ENCODE measurements around the gene CCL3.

CCL3 gene

GRCh38 chr17:36069136-36069535 lies 20.8 kb downstream of the CCL3 start:
- TF ChIP-seq TAF1 (IDR thresholded peaks at IDR 0.05; ENCODE audit: low read depth), result no peak
- TF ChIP-seq CREB1 (IDR thresholded peaks at IDR 0.05; ENCODE audit: low read depth), result no peak
- TF ChIP-seq TCF12 (IDR thresholded peaks at IDR 0.05; ENCODE audit: low read depth), result no peak
- no peak for TF ChIP-seq ZBTB7A (IDR thresholded peaks at IDR 0.05; ENCODE audit: low read depth)
- TF ChIP-seq FOXM1 (IDR thresholded peaks at IDR 0.05; ENCODE audit: borderline replicate concordance, low read depth), result no peak
- no peak for TF ChIP-seq TEAD4 (IDR thresholded peaks at IDR 0.05)
- TF ChIP-seq EGR1 (IDR thresholded peaks at IDR 0.05), result no peak

GRCh38 chr17:36068524-36068923 lies 21.4 kb downstream of the CCL3 start:
- no peak for TF ChIP-seq FOXM1 (IDR thresholded peaks at IDR 0.05; ENCODE audit: borderline replicate concordance, low read depth)

- TF ChIP-seq CEBPB (IDR thresholded peaks at IDR 0.05), result no peak
- TF ChIP-seq MAX (IDR thresholded peaks at IDR 0.05), result no peak
- TF ChIP-seq TCF12 (IDR thresholded peaks at IDR 0.05; ENCODE audit: low read depth), result no peak
- TF ChIP-seq FOXM1 (IDR thresholded peaks at IDR 0.05; ENCODE audit: borderline replicate concordance, low read depth), result no peak
- no peak for TF ChIP-seq ZBTB7A (IDR thresholded peaks at IDR 0.05; ENCODE audit: low read depth)
- TF ChIP-seq NFIC (IDR thresholded peaks at IDR 0.05), result no peak
- no peak for TF ChIP-seq EGR1 (IDR thresholded peaks at IDR 0.05)
- TF ChIP-seq, protein P1, sequence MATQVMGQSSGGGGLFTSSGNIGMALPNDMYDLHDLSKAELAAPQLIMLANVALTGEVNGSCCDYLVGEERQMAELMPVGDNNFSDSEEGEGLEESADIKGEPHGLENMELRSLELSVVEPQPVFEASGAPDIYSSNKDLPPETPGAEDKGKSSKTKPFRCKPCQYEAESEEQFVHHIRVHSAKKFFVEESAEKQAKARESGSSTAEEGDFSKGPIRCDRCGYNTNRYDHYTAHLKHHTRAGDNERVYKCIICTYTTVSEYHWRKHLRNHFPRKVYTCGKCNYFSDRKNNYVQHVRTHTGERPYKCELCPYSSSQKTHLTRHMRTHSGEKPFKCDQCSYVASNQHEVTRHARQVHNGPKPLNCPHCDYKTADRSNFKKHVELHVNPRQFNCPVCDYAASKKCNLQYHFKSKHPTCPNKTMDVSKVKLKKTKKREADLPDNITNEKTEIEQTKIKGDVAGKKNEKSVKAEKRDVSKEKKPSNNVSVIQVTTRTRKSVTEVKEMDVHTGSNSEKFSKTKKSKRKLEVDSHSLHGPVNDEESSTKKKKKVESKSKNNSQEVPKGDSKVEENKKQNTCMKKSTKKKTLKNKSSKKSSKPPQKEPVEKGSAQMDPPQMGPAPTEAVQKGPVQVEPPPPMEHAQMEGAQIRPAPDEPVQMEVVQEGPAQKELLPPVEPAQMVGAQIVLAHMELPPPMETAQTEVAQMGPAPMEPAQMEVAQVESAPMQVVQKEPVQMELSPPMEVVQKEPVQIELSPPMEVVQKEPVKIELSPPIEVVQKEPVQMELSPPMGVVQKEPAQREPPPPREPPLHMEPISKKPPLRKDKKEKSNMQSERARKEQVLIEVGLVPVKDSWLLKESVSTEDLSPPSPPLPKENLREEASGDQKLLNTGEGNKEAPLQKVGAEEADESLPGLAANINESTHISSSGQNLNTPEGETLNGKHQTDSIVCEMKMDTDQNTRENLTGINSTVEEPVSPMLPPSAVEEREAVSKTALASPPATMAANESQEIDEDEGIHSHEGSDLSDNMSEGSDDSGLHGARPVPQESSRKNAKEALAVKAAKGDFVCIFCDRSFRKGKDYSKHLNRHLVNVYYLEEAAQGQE (IDR thresholded peaks at IDR 0.05; ENCODE audit: low read depth), result no peak
- no peak for TF ChIP-seq CREB1 (IDR thresholded peaks at IDR 0.05; ENCODE audit: low read depth)
- TF ChIP-seq YY1 (IDR thresholded peaks at IDR 0.05; ENCODE audit: low read depth), result no peak
Observed at GRCh38 chr17:36066365-36066985, 23.5 kb downstream of the CCL3 start.

DNA sequence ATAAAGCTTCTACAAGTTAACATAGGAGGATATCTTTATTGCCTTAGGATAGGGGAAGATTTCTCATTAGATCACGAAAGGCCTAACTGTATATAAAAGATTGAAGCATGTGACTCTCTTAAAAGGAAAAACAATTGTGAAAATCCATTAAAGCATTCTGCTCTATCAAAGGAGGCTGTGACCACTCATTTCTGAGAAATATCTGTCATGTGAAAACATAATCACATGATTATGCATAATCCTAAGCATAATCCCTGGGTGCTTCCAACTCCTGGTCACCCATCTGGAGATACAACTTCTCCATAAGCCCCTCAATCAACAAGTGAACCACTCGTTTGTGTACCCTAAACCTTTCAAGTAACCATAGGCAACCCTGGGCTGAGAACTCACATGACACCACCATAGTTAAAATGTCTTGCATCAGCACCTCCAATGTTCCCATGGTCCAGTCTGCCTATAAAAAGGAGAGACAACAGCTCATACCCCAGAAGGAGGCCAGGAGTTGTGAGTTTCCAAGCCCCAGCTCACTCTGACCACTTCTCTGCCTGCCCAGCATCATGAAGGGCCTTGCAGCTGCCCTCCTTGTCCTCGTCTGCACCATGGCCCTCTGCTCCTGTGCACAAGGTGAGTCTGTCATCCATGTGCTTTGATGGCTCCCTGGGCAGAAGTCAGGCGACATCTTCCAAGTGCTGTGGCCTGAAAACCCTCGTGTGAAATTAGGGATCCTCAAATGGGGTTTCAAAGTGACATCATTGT lies 26.0 kb downstream of the CCL3 start, which contains the start of gene CCL18:
CCL18 (plus strand) TSS at position 487 of the 756 bp plus-strand sequence; CDS start at position 558, 71 bp downstream.
- no peak for TF ChIP-seq TEAD4 (IDR thresholded peaks at IDR 0.05)
- TF ChIP-seq MAX (IDR thresholded peaks at IDR 0.05), result no peak
- TF ChIP-seq YY1 (IDR thresholded peaks at IDR 0.05; ENCODE audit: low read depth), result no peak

DNA sequence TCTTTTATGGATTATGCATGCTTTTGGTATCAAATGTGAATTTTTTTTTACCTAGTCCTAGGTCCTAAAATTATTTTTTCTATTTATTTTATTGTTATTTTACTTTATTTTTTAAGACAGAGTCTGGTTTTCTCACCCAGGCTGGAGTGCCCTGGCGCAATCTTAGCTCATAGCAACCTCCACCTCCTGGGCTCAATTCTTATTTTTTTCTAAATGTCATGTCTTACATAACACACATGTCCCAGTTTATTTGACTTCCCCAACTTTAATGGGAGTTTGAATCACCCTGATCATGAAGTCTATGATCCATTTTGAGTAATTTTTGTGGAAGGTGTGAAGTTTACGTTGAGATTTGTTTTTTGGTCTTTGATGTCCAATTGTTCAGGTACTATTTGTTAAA lies 29.1 kb downstream of the CCL3 start:
- TF ChIP-seq EP300 (IDR thresholded peaks at IDR 0.05; ENCODE audit: borderline replicate concordance), result no peak
- no peak for TF ChIP-seq TEAD4 (IDR thresholded peaks at IDR 0.05)

GRCh38 chr17:36059406-36059805 lies 30.5 kb downstream of the CCL3 start:
- TF ChIP-seq, protein P1 (IDR thresholded peaks at IDR 0.05; ENCODE audit: low read depth), result no peak
- TF ChIP-seq TCF12 (IDR thresholded peaks at IDR 0.05; ENCODE audit: low read depth) (no peak), MAX (IDR thresholded peaks at IDR 0.05) (no peak), ZBTB7A (IDR thresholded peaks at IDR 0.05; ENCODE audit: low read depth) (no peak), EP300 (IDR thresholded peaks at IDR 0.05; ENCODE audit: borderline replicate concordance) (no peak), FOXM1 (IDR thresholded peaks at IDR 0.05; ENCODE audit: borderline replicate concordance, low read depth) (no peak), RAD21 (IDR thresholded peaks at IDR 0.05; ENCODE audit: low read depth) (no peak), EGR1 (IDR thresholded peaks at IDR 0.05) (no peak), CREB1 (IDR thresholded peaks at IDR 0.05; ENCODE audit: low read depth) (no peak), NFIC (IDR thresholded peaks at IDR 0.05) (no peak), TEAD4 (IDR thresholded peaks at IDR 0.05) (no peak), CEBPB (IDR thresholded peaks at IDR 0.05) (no peak), YY1 (IDR thresholded peaks at IDR 0.05; ENCODE audit: low read depth) (no peak), TAF1 (IDR thresholded peaks at IDR 0.05; ENCODE audit: low read depth) (no peak), USF1 (IDR thresholded peaks at IDR 0.05) (no peak)
